Osteocyte (in vitro differentiated cells): ENCODE data around the gene NKIRAS1. TPM values are rescaled to one million over a fixed set of nuclear protein-coding genes. Genes with fewer than 3 reads are reported as not detected.

Source experiments
- DNase-seq: peaks from one replicate; pipeline ENCODE4 v3.0.0; 2021; ENCODE audit warnings: mixed read lengths; ENCODE audit not compliant: unreplicated experiment; ENCODE audit errors: extremely low spot score
- H3K27ac Mint-ChIP-seq: one replicate; pipeline ENCODE4 v1.8.0; 2021; ENCODE audit warnings: mild to moderate bottlenecking, mixed read lengths; ENCODE audit not compliant: unreplicated experiment
- H3K27me3 Mint-ChIP-seq: one replicate; pipeline ENCODE4 v1.8.0; 2021; ENCODE audit warnings: mixed read lengths; ENCODE audit not compliant: unreplicated experiment
- H3K36me3 Mint-ChIP-seq: one replicate; pipeline ENCODE4 v1.8.0; 2021; ENCODE audit warnings: mixed read lengths; ENCODE audit not compliant: unreplicated experiment
- H3K4me1 Mint-ChIP-seq: one replicate; pipeline ENCODE4 v1.8.0; 2021; ENCODE audit warnings: mixed read lengths; ENCODE audit not compliant: unreplicated experiment
- H3K4me3 Mint-ChIP-seq: one replicate; pipeline ENCODE4 v1.8.0; 2021; ENCODE audit warnings: mild to moderate bottlenecking, moderate library complexity, mixed read lengths; ENCODE audit not compliant: unreplicated experiment
- H3K9me3 Mint-ChIP-seq: one replicate; pipeline ENCODE4 v1.8.0; 2021; ENCODE audit warnings: mixed read lengths; ENCODE audit not compliant: unreplicated experiment
- total RNA-seq: library from RNA; stranded (reverse); gene quantifications from 2 replicates; pipeline ENCODE4 v1.2.1, GENCODE V29; 2021
- TF ChIP-seq, protein P1 (sequence below): fragments of 200-600 bp; sonication (generic); IDR thresholded peaks from 2 replicates; pipeline ENCODE4 v1.5.0; 2021; ENCODE audit warnings: antibody characterized with exemption, mild to moderate bottlenecking, moderate library complexity

The NKIRAS1 gene
- total RNA-seq, 1 donor from 2014 or later = 13.1 TPM

DNA sequence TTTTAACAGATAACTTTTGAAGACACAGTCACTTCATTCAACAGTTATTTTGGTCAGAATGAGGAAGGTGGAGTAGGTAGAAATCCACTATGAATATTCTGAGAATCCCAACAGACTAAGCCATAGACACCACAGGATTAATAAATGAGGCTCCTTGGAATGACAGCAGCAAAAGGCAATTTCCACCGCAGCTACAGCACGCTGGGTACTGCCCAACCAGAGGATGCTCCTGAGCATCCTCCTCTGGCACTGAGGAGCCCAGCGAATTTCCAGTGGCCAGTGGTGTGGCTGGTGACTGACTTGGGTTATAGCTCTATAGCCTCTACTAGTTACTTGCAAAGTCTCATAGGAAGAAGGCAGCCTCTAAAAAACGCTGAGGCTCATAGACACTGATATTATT, 24.6 kb upstream of the NKIRAS1 start:
- Mint-ChIP-seq H3K36me3 (no peaks in the 10 kb centered on the region), H3K27ac (no peak overlapping the region), H3K4me1 (peaks cover 17% of the 10 kb centered on the region), H3K27me3 (no peaks in the 10 kb centered on the region), H3K4me3 (no peak overlapping the region), H3K9me3 (no peaks in the 10 kb centered on the region)
- TF ChIP-seq, protein P1, sequence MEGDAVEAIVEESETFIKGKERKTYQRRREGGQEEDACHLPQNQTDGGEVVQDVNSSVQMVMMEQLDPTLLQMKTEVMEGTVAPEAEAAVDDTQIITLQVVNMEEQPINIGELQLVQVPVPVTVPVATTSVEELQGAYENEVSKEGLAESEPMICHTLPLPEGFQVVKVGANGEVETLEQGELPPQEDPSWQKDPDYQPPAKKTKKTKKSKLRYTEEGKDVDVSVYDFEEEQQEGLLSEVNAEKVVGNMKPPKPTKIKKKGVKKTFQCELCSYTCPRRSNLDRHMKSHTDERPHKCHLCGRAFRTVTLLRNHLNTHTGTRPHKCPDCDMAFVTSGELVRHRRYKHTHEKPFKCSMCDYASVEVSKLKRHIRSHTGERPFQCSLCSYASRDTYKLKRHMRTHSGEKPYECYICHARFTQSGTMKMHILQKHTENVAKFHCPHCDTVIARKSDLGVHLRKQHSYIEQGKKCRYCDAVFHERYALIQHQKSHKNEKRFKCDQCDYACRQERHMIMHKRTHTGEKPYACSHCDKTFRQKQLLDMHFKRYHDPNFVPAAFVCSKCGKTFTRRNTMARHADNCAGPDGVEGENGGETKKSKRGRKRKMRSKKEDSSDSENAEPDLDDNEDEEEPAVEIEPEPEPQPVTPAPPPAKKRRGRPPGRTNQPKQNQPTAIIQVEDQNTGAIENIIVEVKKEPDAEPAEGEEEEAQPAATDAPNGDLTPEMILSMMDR = no peak
- no peak for DNase-seq

DNA sequence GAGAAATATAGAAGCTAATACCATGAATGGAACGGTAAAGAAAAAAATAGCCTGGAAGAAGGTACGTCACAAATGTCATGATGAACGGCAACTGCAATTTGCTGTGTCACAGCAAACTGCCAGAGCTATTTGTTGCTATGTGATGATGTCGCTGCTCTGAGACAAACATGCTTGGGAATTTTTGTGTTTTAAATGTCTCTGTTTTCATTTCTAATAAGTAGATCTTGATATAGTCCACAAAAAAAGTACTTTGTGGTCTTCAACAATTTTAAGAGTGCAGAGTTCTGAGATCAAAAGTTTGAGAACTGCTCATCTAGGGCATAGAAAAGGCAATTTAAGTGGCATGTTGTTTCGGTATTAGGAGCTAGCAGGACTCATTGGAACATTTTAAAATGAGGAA, 24.0 kb upstream of the NKIRAS1 start:
- no peak overlapping the region for H3K27ac Mint-ChIP-seq
- peaks cover 15% of the 10 kb centered on the region for H3K4me1 Mint-ChIP-seq
- no peaks in the 10 kb centered on the region for H3K27me3 Mint-ChIP-seq
- no peaks in the 10 kb centered on the region for H3K36me3 Mint-ChIP-seq
- H3K9me3 Mint-ChIP-seq = no peaks in the 10 kb centered on the region
- no peak for DNase-seq
- TF ChIP-seq, protein P1 = no peak
- no peak overlapping the region for H3K4me3 Mint-ChIP-seq

DNA sequence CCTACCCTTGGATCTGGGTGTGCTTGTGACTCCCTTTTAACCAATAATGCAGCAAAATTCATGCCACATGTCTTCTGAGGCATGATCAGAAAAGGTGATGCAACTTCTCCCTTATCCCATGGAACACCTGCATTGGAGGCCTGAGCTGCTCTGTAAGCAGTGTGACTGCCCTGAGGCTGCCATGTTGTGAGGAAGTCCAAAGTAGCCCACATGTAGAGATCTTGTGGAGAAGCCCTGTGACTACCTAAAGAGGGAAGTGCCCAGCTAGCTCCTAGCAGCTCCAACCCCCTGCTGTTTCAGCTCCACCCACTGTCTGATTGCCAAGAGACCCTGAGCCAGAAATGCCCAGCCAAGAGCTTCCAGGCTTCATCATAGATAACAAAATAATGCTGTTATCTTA, 21.9 kb upstream of the NKIRAS1 start:
- no peak overlapping the region for H3K27ac Mint-ChIP-seq
- TF ChIP-seq, protein P1 = no peak
- H3K4me1 Mint-ChIP-seq = peaks cover 12% of the 10 kb centered on the region
- no peaks in the 10 kb centered on the region for H3K27me3 Mint-ChIP-seq
- no peaks in the 10 kb centered on the region for H3K36me3 Mint-ChIP-seq
- no peak for DNase-seq
- no peaks in the 10 kb centered on the region for H3K9me3 Mint-ChIP-seq
- H3K4me3 Mint-ChIP-seq = no peak overlapping the region

DNA sequence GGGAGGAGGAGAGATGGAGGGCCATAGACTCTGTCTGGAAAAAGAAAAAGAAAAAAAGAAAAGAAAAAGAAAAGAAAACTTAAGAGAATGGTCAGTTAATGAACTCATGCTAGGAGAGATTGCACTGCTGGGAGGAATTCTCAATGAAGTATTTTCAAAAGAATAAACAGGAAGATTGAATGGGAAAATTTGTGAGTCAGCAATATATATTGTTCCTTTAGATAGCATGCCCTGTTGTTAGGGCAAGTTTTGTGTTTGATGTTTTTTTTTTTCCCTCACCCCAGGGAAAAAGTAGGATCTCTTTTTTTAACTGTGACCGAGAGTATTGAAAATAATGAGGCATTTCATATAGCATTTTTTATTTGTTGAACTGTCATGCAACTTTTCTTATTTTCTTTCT, 20.5 kb upstream of the NKIRAS1 start:
- Mint-ChIP-seq H3K27ac (no peak overlapping the region), H3K27me3 (no peaks in the 10 kb centered on the region), H3K4me1 (peaks cover 9% of the 10 kb centered on the region), H3K9me3 (no peaks in the 10 kb centered on the region), H3K4me3 (no peak overlapping the region), H3K36me3 (no peaks in the 10 kb centered on the region)
- TF ChIP-seq, protein P1 = no peak
- no peak for DNase-seq

DNA sequence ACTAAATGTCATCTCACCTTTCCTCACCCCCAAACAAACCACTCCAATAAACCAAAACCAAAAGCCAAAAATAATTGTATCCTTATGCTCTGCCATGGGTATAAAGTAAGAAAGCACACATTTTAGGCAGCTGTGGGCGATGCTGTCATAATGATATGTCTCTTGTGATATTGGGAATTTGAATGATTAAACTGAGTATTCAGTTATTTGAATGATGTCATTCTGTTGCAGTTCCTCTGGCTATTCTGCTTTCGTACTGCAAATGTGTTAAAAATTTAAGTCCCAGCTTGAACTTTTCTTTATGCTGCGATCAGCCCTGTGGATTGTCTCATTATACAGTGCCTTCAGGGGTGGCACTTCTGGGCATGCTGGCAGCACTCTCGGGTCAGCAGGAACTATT, 17.5 kb upstream of the NKIRAS1 start:
- Mint-ChIP-seq H3K4me1 (peaks cover 13% of the 10 kb centered on the region), H3K4me3 (no peak overlapping the region), H3K27ac (no peak overlapping the region), H3K27me3 (no peaks in the 10 kb centered on the region), H3K9me3 (no peaks in the 10 kb centered on the region), H3K36me3 (no peaks in the 10 kb centered on the region)
- TF ChIP-seq, protein P1 = no peak
- DNase-seq = no peak
